Nephron progenitor cell (in vitro differentiated cells): Measurements from ENCODE around the gene ZRANB3.
"Not testable (repeated sequence)": the region's sequence is repeated elsewhere in the genome, so short reads cannot be mapped to it uniquely, and the experiment has no call there.

Source experiments
- DNase-seq: peaks from one replicate; pipeline ENCODE4 v3.0.0; 2021
- H3K27ac Mint-ChIP-seq: 2 replicates; pipeline ENCODE4 v1.8.0; 2021; ENCODE audit warnings: mild to moderate bottlenecking, moderate library complexity, mixed read lengths
- H3K27me3 Mint-ChIP-seq: 2 replicates; pipeline ENCODE4 v1.8.0; 2021; ENCODE audit warnings: mild to moderate bottlenecking, low read depth, mixed read lengths; ENCODE audit not compliant: poor library complexity
- H3K36me3 Mint-ChIP-seq: 2 replicates; pipeline ENCODE4 v1.8.0; 2021; ENCODE audit warnings: low read depth, mixed read lengths
- H3K4me1 Mint-ChIP-seq: 2 replicates; pipeline ENCODE4 v1.8.0; 2021; ENCODE audit warnings: mixed read lengths
- H3K4me3 Mint-ChIP-seq: 2 replicates; pipeline ENCODE4 v1.8.0; 2021; ENCODE audit warnings: mild to moderate bottlenecking, moderate library complexity, mixed read lengths
- H3K9me3 Mint-ChIP-seq: 2 replicates; pipeline ENCODE4 v1.8.0; 2021; ENCODE audit warnings: mild to moderate bottlenecking, moderate library complexity, mixed read lengths
- TF ChIP-seq, protein P1 (sequence below): fragments of 200-600 bp; sonication (generic); IDR thresholded peaks from 2 replicates; pipeline ENCODE4 v1.5.0; 2021; ENCODE audit warnings: antibody characterized with exemption

ZRANB3 gene

DNA sequence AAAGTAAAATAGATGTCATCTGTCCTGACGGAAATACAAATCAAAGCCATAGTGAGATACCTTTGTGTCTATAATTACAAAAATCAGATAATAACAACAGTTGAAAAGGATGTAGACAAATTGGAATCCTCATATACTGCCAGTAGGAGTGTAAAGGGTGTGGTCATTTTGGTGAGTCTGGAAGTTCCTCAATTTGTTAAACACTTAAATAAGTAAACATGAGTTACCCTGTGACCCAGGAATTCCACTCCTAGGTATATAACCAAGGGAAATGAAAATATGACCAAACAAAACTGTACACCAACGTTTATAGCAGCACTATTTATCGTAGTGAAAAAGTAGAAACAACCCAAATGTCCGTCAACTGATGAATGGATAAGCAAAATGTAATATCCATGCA lies 24.3 kb upstream of the ZRANB3 start:
- no peak for DNase-seq
- Mint-ChIP-seq H3K27ac (peak overlapping the region; percentile 10), H3K4me3 (no peak overlapping the region), H3K9me3 (peaks cover 11% of the 10 kb centered on the region), H3K36me3 (peaks cover 68% of the 10 kb centered on the region), H3K27me3 (no peaks in the 10 kb centered on the region), H3K4me1 (no peaks in the 10 kb centered on the region)
- TF ChIP-seq, protein P1, sequence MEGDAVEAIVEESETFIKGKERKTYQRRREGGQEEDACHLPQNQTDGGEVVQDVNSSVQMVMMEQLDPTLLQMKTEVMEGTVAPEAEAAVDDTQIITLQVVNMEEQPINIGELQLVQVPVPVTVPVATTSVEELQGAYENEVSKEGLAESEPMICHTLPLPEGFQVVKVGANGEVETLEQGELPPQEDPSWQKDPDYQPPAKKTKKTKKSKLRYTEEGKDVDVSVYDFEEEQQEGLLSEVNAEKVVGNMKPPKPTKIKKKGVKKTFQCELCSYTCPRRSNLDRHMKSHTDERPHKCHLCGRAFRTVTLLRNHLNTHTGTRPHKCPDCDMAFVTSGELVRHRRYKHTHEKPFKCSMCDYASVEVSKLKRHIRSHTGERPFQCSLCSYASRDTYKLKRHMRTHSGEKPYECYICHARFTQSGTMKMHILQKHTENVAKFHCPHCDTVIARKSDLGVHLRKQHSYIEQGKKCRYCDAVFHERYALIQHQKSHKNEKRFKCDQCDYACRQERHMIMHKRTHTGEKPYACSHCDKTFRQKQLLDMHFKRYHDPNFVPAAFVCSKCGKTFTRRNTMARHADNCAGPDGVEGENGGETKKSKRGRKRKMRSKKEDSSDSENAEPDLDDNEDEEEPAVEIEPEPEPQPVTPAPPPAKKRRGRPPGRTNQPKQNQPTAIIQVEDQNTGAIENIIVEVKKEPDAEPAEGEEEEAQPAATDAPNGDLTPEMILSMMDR: no peak

DNA sequence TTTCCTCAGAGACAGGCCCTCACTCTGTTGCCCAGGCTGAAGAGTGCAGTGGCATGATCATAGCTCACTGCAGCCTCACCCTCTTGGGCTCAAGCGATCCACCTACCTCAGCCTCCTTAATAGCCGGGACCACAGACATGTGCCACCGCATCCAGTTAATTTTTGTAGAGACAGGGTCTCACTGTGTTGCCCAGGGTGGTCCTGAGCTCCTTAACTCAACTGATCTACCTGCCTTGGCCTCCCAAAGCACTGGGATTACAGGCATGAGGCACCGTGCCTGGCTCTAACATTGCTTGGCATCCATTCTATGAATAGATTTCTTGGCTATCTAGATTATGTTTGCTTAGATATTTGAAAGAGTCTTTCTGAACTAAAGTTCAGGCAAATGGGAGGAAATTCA lies 21.9 kb upstream of the ZRANB3 start:
- H3K4me1 Mint-ChIP-seq: no peaks in the 10 kb centered on the region
- H3K27me3 Mint-ChIP-seq: no peaks in the 10 kb centered on the region
- peaks cover 64% of the 10 kb centered on the region for H3K36me3 Mint-ChIP-seq
- peaks cover 11% of the 10 kb centered on the region for H3K9me3 Mint-ChIP-seq
- no peak overlapping the region for H3K27ac Mint-ChIP-seq
- DNase-seq: no peak
- H3K4me3 Mint-ChIP-seq: no peak overlapping the region
- TF ChIP-seq, protein P1: no peak

DNA sequence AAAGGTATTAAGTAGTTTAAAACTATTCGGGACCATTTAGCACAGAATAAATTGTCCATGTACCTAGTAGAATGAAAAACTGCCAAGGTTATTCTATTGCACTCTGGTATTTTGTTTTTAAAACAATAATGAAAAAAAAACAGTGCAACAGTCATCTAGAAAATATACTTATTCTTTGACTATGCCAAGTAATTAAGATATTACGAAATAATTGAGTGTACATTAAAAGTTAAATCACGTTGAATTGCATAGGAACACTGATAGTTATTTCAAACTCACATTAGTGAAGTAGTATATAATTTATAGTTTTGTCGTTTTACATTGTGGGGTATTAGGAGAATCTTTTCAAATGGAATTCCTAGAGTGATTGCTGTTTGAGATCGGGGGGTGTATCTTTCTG lies 20.3 kb upstream of the ZRANB3 start:
- Mint-ChIP-seq H3K9me3 (peaks cover 11% of the 10 kb centered on the region), H3K4me3 (no peak overlapping the region), H3K4me1 (no peaks in the 10 kb centered on the region), H3K27me3 (no peaks in the 10 kb centered on the region), H3K36me3 (peaks cover 57% of the 10 kb centered on the region), H3K27ac (no peak overlapping the region)
- DNase-seq: no peak
- TF ChIP-seq, protein P1: no peak

DNA sequence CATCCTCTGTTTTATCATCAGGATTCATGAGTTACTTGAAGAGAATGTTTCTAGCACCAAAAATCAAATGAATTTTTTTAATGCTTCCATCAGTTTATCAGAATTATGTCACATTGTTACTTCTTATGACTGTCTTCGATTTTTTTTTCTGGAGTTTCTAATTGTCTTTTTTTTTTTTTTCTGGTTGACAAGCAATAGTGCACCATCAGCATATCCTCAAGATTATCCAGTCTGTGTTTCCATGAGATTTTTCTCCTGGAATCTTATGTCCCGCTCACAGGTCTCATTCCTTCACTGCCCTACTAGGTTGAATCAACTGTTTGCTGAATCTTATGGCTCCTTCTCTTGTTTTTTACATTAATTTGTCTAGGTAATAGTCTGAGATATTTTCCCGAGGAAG lies 16.3 kb upstream of the ZRANB3 start:
- H3K36me3 Mint-ChIP-seq: peaks cover 58% of the 10 kb centered on the region
- DNase-seq: no peak
- no peak overlapping the region for H3K27ac Mint-ChIP-seq
- no peaks in the 10 kb centered on the region for H3K9me3 Mint-ChIP-seq
- TF ChIP-seq, protein P1: no peak
- peaks cover 4% of the 10 kb centered on the region for H3K4me1 Mint-ChIP-seq
- H3K4me3 Mint-ChIP-seq: no peak overlapping the region
- no peaks in the 10 kb centered on the region for H3K27me3 Mint-ChIP-seq

DNA sequence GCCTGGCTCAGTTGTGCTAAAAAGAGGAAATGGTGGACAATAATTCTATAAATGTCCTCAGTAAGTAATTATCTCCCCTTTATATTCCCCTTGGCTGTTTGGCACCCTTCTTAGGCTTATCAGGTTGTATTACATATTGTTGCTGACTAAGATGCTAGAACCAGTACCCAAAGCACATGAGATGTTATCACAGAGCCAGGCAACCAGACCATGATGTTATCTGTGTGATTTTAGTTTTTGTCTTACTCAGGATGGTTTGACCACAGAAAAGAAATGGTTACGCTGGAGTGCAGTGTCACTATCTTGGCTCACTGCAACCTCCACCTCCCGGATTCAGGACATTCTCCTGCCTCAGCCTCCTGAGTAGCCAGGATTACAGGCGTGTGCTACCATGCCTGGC lies 15.4 kb upstream of the ZRANB3 start:
- Mint-ChIP-seq H3K36me3 (peaks cover 61% of the 10 kb centered on the region), H3K9me3 (peaks cover 1% of the 10 kb centered on the region), H3K27me3 (no peaks in the 10 kb centered on the region), H3K4me3 (no peak overlapping the region), H3K4me1 (peaks cover 4% of the 10 kb centered on the region), H3K27ac (no peak overlapping the region)
- DNase-seq: no peak
- TF ChIP-seq, protein P1: no peak

DNA sequence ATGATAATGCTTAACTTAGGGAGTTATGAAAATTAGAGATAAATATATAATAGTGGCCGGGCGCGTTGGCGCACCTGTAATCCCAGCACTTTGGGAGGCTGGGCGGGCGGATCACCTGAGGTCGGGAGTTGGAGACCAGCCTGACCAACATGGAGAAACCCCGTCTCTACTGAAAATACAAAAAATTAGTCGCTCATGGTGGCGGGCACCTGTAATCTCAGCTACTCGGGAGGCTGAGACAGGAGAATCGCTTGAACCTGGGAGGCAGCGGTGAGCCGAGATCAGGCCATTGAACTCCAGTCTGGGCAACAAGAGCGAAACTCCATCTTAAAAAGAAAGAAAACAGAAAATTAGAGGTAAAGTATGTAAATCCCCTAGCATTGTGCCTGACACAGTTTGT lies 2.5 kb upstream of the ZRANB3 start:
- Mint-ChIP-seq H3K9me3 (peaks cover 39% of the 10 kb centered on the region), H3K4me1 (peaks cover 26% of the 10 kb centered on the region), H3K36me3 (peaks cover 57% of the 10 kb centered on the region)
- not testable (repeated sequence) for H3K4me3 Mint-ChIP-seq, DNase-seq, H3K27ac Mint-ChIP-seq, H3K27me3 Mint-ChIP-seq
